ENCODE results near the gene YIPF7. TPM values are rescaled to one million over a fixed set of nuclear protein-coding genes. Genes with fewer than 3 reads are reported as not detected.

The YIPF7 gene
- polyA plus RNA-seq, 2 of the 4 experiments (the other 2 are of a cell fraction) = not detected

- FAIRE-seq (no peak), DNase-seq (ENCODE audit: low read depth in 1 of 2, low spot score in 1 of 2) (no peak), ATAC-seq (no peak)
- whole genome bisulfite sequencing (ENCODE audit: missing lambda C conversion rate) = 12% methylated on average over 2 of the region's 2 CpGs
- Histone ChIP-seq H3K4me2 (no peak overlapping the region), H3K27ac (no peak overlapping the region), H3K9me3 (no peaks in the 10 kb centered on the region), H3K4me3 (no peak overlapping the region), H3K4me1 (no peaks in the 10 kb centered on the region)
- POLR2A ChIA-PET = interaction anchor here (0.7 to 0.9 kb wide), 2 partner anchors 10 to 219 kb away, joined by 3 read pairs; partner anchors contain the start of gene GUF1
- no peak for TF ChIP-seq EHF (CRISPR knock-in tag; IDR thresholded peaks at IDR 0.05)
- TF ChIP-seq SREBF2 (IDR thresholded peaks at IDR 0.05) = no peak
- TF ChIP-seq HOXB13 (CRISPR knock-in tag; IDR thresholded peaks at IDR 0.05; ENCODE audit: low read depth) = no peak
- TF ChIP-seq JUN (IDR thresholded peaks at IDR 0.05) = no peak
- TF ChIP-seq GATA3 (IDR thresholded peaks at IDR 0.05; ENCODE audit: borderline replicate concordance) = no peak
- no peak for TF ChIP-seq FOXS1 (CRISPR knock-in tag; IDR thresholded peaks at IDR 0.05)
- no peak for TF ChIP-seq REST (IDR thresholded peaks at IDR 0.05)
- no peak for TF ChIP-seq NFE2L2 (conservative IDR thresholded peaks at IDR 0.05; ENCODE audit: low read length)
- no peak for TF ChIP-seq ZNF302 (CRISPR knock-in tag; IDR thresholded peaks at IDR 0.05)
- no peak for TF ChIP-seq ATOH8 (CRISPR knock-in tag; IDR thresholded peaks at IDR 0.05; ENCODE audit: low read depth)
- no peak for TF ChIP-seq TP53 (CRISPR knock-in tag; IDR thresholded peaks at IDR 0.05)
- TF ChIP-seq SMC3 (IDR thresholded peaks at IDR 0.05) = no peak
- no peak for TF ChIP-seq TFCP2L1 (CRISPR knock-in tag; IDR thresholded peaks at IDR 0.05)
- CTCF ChIA-PET = interaction anchor here (1.0 kb wide), 1 partner anchor 9 kb away, joined by 3 read pairs; the partner anchor contains the start of gene GUF1
Observed at GRCh38 chr4:44668526-44668925, 17.1 kb upstream of the YIPF7 start.

GRCh38 chr4:44663539-44664263, 12.3 kb upstream of the YIPF7 start:
- no peak overlapping the region for H3K4me2 ChIP-seq
- no peak overlapping the region for H3K27ac ChIP-seq
- H3K4me3 ChIP-seq = no peak overlapping the region
- no peak for TF ChIP-seq ZC3H11A (IDR thresholded peaks at IDR 0.05)
- no peak for TF ChIP-seq ZSCAN20 (CRISPR knock-in tag; IDR thresholded peaks at IDR 0.05)
- no peak for TF ChIP-seq CHD4 (IDR thresholded peaks at IDR 0.05; ENCODE audit: borderline replicate concordance)
- no peak for TF ChIP-seq ATOH8 (CRISPR knock-in tag; IDR thresholded peaks at IDR 0.05; ENCODE audit: low read depth)
- no peak for TF ChIP-seq GATA3 (IDR thresholded peaks at IDR 0.05; ENCODE audit: borderline replicate concordance)
- TF ChIP-seq PHF8 (IDR thresholded peaks at IDR 0.05; ENCODE audit: borderline replicate concordance, low read depth) = no peak
- no peak for TF ChIP-seq HOXB13 (CRISPR knock-in tag; IDR thresholded peaks at IDR 0.05; ENCODE audit: low read depth)
- TF ChIP-seq POLR2AphosphoS2 (conservative IDR thresholded peaks at IDR 0.05; ENCODE audit: low read length) = no peak
- TF ChIP-seq EHMT2 (IDR thresholded peaks at IDR 0.05; ENCODE audit: low read depth) = no peak
- DNase-seq (ENCODE audit: low read depth in 1 of 2, low spot score in 1 of 2) (no peak), FAIRE-seq (no peak), ATAC-seq (no peak)
- 60% methylated on average over 10 of the region's 20 CpGs for WGBS (ENCODE audit: missing lambda C conversion rate)
- POLR2A ChIA-PET = no interaction called here
- H3K9me3 ChIP-seq = no peaks in the 10 kb centered on the region
- CTCF ChIA-PET = no interaction called here
- H3K4me1 ChIP-seq = no peaks in the 10 kb centered on the region
